IMR-90 (cell line): Measurements from ENCODE around the gene MAP2K5. TPM values are rescaled to one million over a fixed set of nuclear protein-coding genes. Genes with fewer than 3 reads are reported as not detected.

Experiments used
- ATAC-seq: fragments of 200-7000 bp; cut with Tn5 transposase; 2 replicates; pipeline ENCODE4 v1.9.1; 2020; ENCODE audit warnings: low read depth, mild to moderate bottlenecking, moderate library complexity
- BruUV-seq: library from RNA; stranded (reverse); fragments of 400-500 nt; replicated peaks from 2 replicates; lab custom pipeline; 2021; lab: Mats Ljungman, UMichigan
- CTCF ChIA-PET: fragments of 300-600 bp; formaldehyde crosslinking; extraction: SDS; loops from one replicate; lab custom pipeline; 2021; ENCODE audit warnings: antibody characterized with exemption; lab: Yijun Ruan, JAX
- POLR2A ChIA-PET: fragments of 300-600 bp; sonication (Branson Sonifier 250); formaldehyde crosslinking; loops from one replicate; lab custom pipeline; 2022; ENCODE audit warnings: antibody characterized with exemption; ENCODE audit not compliant: unreplicated experiment; lab: Charles Lee
- DNase-seq: peaks from one replicate; pipeline ENCODE4 v3.0.0; 2013
- H2AFZ ChIP-seq: replicated peaks from 2 replicates; pipeline ENCODE3; 2013; ENCODE audit warnings: low read length, mild to moderate bottlenecking; ENCODE audit not compliant: poor library complexity
- H2AK5ac ChIP-seq: 2 replicates; pipeline ENCODE4 v1.6.1; 2013; ENCODE audit warnings: low read depth, low read length, inconsistent platforms
- H2AK9ac ChIP-seq: replicated peaks from 2 replicates; pipeline ENCODE3; 2013; ENCODE audit warnings: mild to moderate bottlenecking, low read depth, low read length, moderate library complexity; ENCODE audit not compliant: poor library complexity
- H2BK120ac ChIP-seq: 2 replicates; pipeline ENCODE4 v1.6.1; 2013; ENCODE audit warnings: low read depth, low read length, inconsistent platforms
- H2BK15ac ChIP-seq: 3 replicates; pipeline ENCODE4 v1.6.1; 2013; ENCODE audit warnings: low read depth, low read length, inconsistent platforms
- H2BK20ac ChIP-seq: 2 replicates; pipeline ENCODE4 v1.6.1; 2013; ENCODE audit warnings: low read depth, mild to moderate bottlenecking, inconsistent platforms, low read length, moderate library complexity
- H2BK5ac ChIP-seq: 2 replicates; pipeline ENCODE4 v1.6.1; 2013; ENCODE audit warnings: mild to moderate bottlenecking, low read depth, low read length, inconsistent platforms; ENCODE audit not compliant: poor library complexity, severe bottlenecking
- H3K14ac ChIP-seq: replicated peaks from 2 replicates; pipeline ENCODE4 v1.6.1; 2013; ENCODE audit warnings: low read depth, low read length, inconsistent platforms
- H3K18ac ChIP-seq: 2 replicates; pipeline ENCODE4 v1.6.1; 2013; ENCODE audit warnings: low read depth, low read length, control low read depth
- H3K23ac ChIP-seq: 2 replicates; pipeline ENCODE4 v1.6.1; 2013; ENCODE audit warnings: low read depth, low read length, inconsistent platforms
- H3K27ac ChIP-seq: 2 replicates; pipeline ENCODE4 v1.5.1; 2013; ENCODE audit warnings: mild to moderate bottlenecking, control low read depth, low read length; ENCODE audit not compliant: insufficient read depth
- H3K27me3 ChIP-seq: 2 replicates; pipeline ENCODE4 v1.6.1; 2013; ENCODE audit warnings: low read length; ENCODE audit not compliant: control insufficient read depth, insufficient read depth
- H3K36me3 ChIP-seq: 2 replicates; pipeline ENCODE4 v1.6.1; 2013; ENCODE audit warnings: low read length, mixed read lengths; ENCODE audit not compliant: control insufficient read depth, insufficient read depth
- H3K4ac ChIP-seq: 2 replicates; pipeline ENCODE4 v1.6.1; 2013; ENCODE audit warnings: low read depth, low read length, inconsistent platforms
- H3K4me1 ChIP-seq: 2 replicates; pipeline ENCODE4 v1.6.1; 2013; ENCODE audit warnings: low read length, mixed read lengths; ENCODE audit not compliant: control insufficient read depth, insufficient read depth
- H3K4me2 ChIP-seq: 2 replicates; pipeline ENCODE4 v1.6.1; 2013; ENCODE audit warnings: low read depth, mild to moderate bottlenecking, control low read depth, low read length, moderate library complexity
- H3K4me3 ChIP-seq: 2 replicates; pipeline ENCODE4 v1.5.1; 2013; ENCODE audit warnings: low read depth, mild to moderate bottlenecking, control low read depth, low read length, moderate library complexity; ENCODE audit not compliant: insufficient read depth
- H3K56ac ChIP-seq: 2 replicates; pipeline ENCODE4 v1.6.1; 2013; ENCODE audit warnings: low read length, inconsistent platforms; ENCODE audit not compliant: insufficient read depth; ENCODE audit errors: extremely low read depth
- H3K79me1 ChIP-seq, 2 experiments: 2 replicates each; pipeline ENCODE4 v1.6.1; 2013; ENCODE audit warnings: low read length in 2 of 2, inconsistent platforms in 1 of 2, low read depth in 1 of 2
- H3K9ac ChIP-seq: 2 replicates; pipeline ENCODE4 v1.6.1; 2013; ENCODE audit warnings: low read depth, low read length, control low read depth
- H3K9me1 ChIP-seq: 2 replicates; pipeline ENCODE4 v1.6.1; 2013; ENCODE audit warnings: low read length, inconsistent platforms; ENCODE audit not compliant: insufficient read depth
- H3K9me3 ChIP-seq: 2 replicates; pipeline ENCODE4 v1.6.1; 2013; ENCODE audit warnings: low read length; ENCODE audit not compliant: control insufficient read depth, insufficient read depth
- H4K20me1 ChIP-seq: 2 replicates; pipeline ENCODE4 v1.6.1; 2013; ENCODE audit warnings: low read length, inconsistent platforms; ENCODE audit not compliant: insufficient read depth
- H4K5ac ChIP-seq: 2 replicates; pipeline ENCODE4 v1.6.1; 2013; ENCODE audit warnings: mild to moderate bottlenecking, low read depth, low read length, control low read depth
- H4K8ac ChIP-seq, 2 experiments: 2 replicates each; pipeline ENCODE4 v1.6.1; 2013; ENCODE audit warnings: low read depth in 2 of 2, low read length in 2 of 2, control low read depth in 1 of 2, inconsistent platforms in 1 of 2
- H4K91ac ChIP-seq: 2 replicates; pipeline ENCODE4 v1.6.1; 2013; ENCODE audit warnings: low read depth, low read length, inconsistent platforms; ENCODE audit not compliant: insufficient read depth
- BHLHE40 ChIP-seq: fragments of 150-350 bp; IDR thresholded peaks from 2 replicates; pipeline ENCODE4 v1.6.1; 2016; ENCODE audit warnings: mild to moderate bottlenecking, low read depth, low read length
- CEBPB ChIP-seq: IDR thresholded peaks from 2 replicates; pipeline ENCODE4 v1.6.1; 2012; ENCODE audit warnings: low read depth, low read length, improper control_type of control experiment
- CHD1 ChIP-seq: IDR thresholded peaks from 2 replicates; pipeline ENCODE4 v1.6.1; 2012; ENCODE audit warnings: low read depth, low read length, improper control_type of control experiment
- CTCF ChIP-seq: conservative IDR thresholded peaks from 2 replicates; pipeline ENCODE4 v1.5.1; 2012; ENCODE audit warnings: mild to moderate bottlenecking, low read depth, low read length, improper control_type of control experiment
- FOS ChIP-seq: fragments of 150-350 bp; IDR thresholded peaks from 2 replicates; pipeline ENCODE4 v1.6.1; 2016; ENCODE audit warnings: low read depth, low read length
- MAFK ChIP-seq: IDR thresholded peaks from 2 replicates; pipeline ENCODE4 v1.6.1; 2012; ENCODE audit warnings: low read depth, low read length, improper control_type of control experiment
- MAZ ChIP-seq: IDR thresholded peaks from 2 replicates; pipeline ENCODE4 v1.6.1; 2012; ENCODE audit warnings: low read depth, mild to moderate bottlenecking, low read length, improper control_type of control experiment, moderate library complexity, borderline replicate concordance
- MXI1 ChIP-seq: IDR thresholded peaks from 2 replicates; pipeline ENCODE4 v1.6.1; 2012; ENCODE audit warnings: low read depth, mild to moderate bottlenecking, low read length, moderate library complexity, borderline replicate concordance
- NFE2L2 ChIP-seq: fragments of 150-350 bp; IDR thresholded peaks from 2 replicates; pipeline ENCODE4 v1.6.1; 2016; ENCODE audit warnings: low read depth, mild to moderate bottlenecking, low read length
- POLR2A ChIP-seq: IDR thresholded peaks from 2 replicates; pipeline ENCODE4 v1.6.1; 2012; ENCODE audit warnings: mild to moderate bottlenecking, low read depth, low read length
- RAD21 ChIP-seq: IDR thresholded peaks from 2 replicates; pipeline ENCODE4 v1.6.1; 2012; ENCODE audit warnings: low read length, improper control_type of control experiment
- RCOR1 ChIP-seq: IDR thresholded peaks from 2 replicates; pipeline ENCODE4 v1.6.1; 2012; ENCODE audit warnings: mild to moderate bottlenecking, low read length, improper control_type of control experiment; ENCODE audit not compliant: insufficient replicate concordance
- RFX5 ChIP-seq: IDR thresholded peaks from 2 replicates; pipeline ENCODE4 v1.8.0; 2012; ENCODE audit warnings: low read depth, mild to moderate bottlenecking, low read length, moderate library complexity
- SMC3 ChIP-seq: fragments of 150-350 bp; IDR thresholded peaks from 2 replicates; pipeline ENCODE4 v1.6.1; 2016; ENCODE audit warnings: low read depth, mild to moderate bottlenecking, antibody characterized with exemption, low read length, moderate library complexity
- USF2 ChIP-seq: fragments of 150-350 bp; IDR thresholded peaks from 2 replicates; pipeline ENCODE4 v1.6.1; 2017; ENCODE audit warnings: mild to moderate bottlenecking, antibody characterized with exemption, low read length, low read depth
- WGBS, 2 experiments: methylation state at CpG; one replicate each; pipeline versions ENCODE4 v1.1.5 to v1.1.7; 2013; ENCODE audit warnings: missing lambda C conversion rate in 2 of 2; ENCODE audit not compliant: insufficient read length in 1 of 2; ENCODE audit errors: extremely low coverage in 2 of 2; 5-methylcytosine and 5-hydroxymethylcytosine counted together
- dilution Hi-C: fragments of 300-500 bp; cut with HindIII; formaldehyde crosslinking; loops from one replicate; pipeline ENCODE4 v1.14.3; 2018; ENCODE audit warnings: low sequenced_read_pairs; ENCODE audit not compliant: unreplicated experiment
- in situ Hi-C: fragments of 300-500 bp; cut with MboI; formaldehyde crosslinking; loops from 3 replicates; pipeline ENCODE4 v1.14.3; 2019; ENCODE audit warnings: low sequenced_read_pairs, inconsistent platforms, mixed read lengths
- intact Hi-C: fragments of 100-400 bp; cut with micrococcal nuclease; formaldehyde crosslinking; loops from 2 replicates; pipeline ENCODE4 v1.10.0; 2022
- polyA plus RNA-seq, 3 experiments: library from polyadenylated mRNA; depleted of rRNA; stranded (reverse); fragments of >200 nt; gene quantifications; 2 replicates each; pipeline ENCODE4 v1.2.3, GENCODE V29; 2012; ENCODE audit warnings: low replicate concordance in 1 of 3
- total RNA-seq: library from RNA; depleted of rRNA; stranded (reverse); fragments of >200 nt; gene quantifications from 2 replicates; pipeline ENCODE4 v1.2.3, GENCODE V29; 2012

The MAP2K5 gene
- total and polyA plus RNA-seq, 2 of the 4 experiments (the other 2 are of a cell fraction), result 1.6 to 6.1 TPM

GRCh38 chr15:67820122-67820991, 277.9 kb downstream of the MAP2K5 start:
- WGBS, 2 experiments, result 6% methylated on average over 27 of the region's 50 CpGs; no CpG with 5 or more reads in 1 of the 2 experiments
- BruUV-seq, result no TSS peak
- Histone ChIP-seq H3K14ac (no peak overlapping the region), H3K79me1 (no peaks in the 10 kb centered on the region; a peak in 1 of 4 replicates), H3K4me1 (no peaks in the 10 kb centered on the region), H3K9me3 (peaks cover 12% of the 10 kb centered on the region; the same call in 1 of the 2 replicates), H3K4me3 (no peak overlapping the region), H2BK20ac (no peak overlapping the region), H3K9ac (no peak overlapping the region), H3K4me2 (no peak overlapping the region), H2BK120ac (no peak overlapping the region), H2AK5ac (no peak overlapping the region), H4K91ac (no peak overlapping the region), H3K23ac (no peak overlapping the region), H3K27me3 (peaks cover 77% of the 10 kb centered on the region), H3K9me1 (no peaks in the 10 kb centered on the region; the same call in 1 of the 2 replicates), H3K36me3 (no peaks in the 10 kb centered on the region), H4K20me1 (peaks cover 19% of the 10 kb centered on the region), H4K8ac (no peak overlapping the region), H2AFZ (no peak overlapping the region), H3K18ac (no peak overlapping the region), H3K56ac (no peak overlapping the region), H2AK9ac (no peak overlapping the region), H2BK15ac (no peak overlapping the region), H3K27ac (no peak overlapping the region), H2BK5ac (no peak overlapping the region), H3K4ac (no peak overlapping the region), H4K5ac (no peak overlapping the region)
- ChIA-PET POLR2A (no interaction called here), CTCF (no interaction called here)
- intact Hi-C loops, result no loop called here
- DNase-seq (no peak), ATAC-seq (no peak)
- in situ Hi-C loops, result no loop called here
- dilution Hi-C loops, result no loop called here
- TF ChIP-seq CEBPB, result no peak
- no peak for TF ChIP-seq BHLHE40
- TF ChIP-seq CTCF, result no peak
- TF ChIP-seq RCOR1, result no peak
- no peak for TF ChIP-seq MAZ
- TF ChIP-seq FOS, result no peak
- no peak for TF ChIP-seq MXI1
- no peak for TF ChIP-seq SMC3
- TF ChIP-seq RFX5, result no peak
- no peak for TF ChIP-seq POLR2A
- TF ChIP-seq RAD21, result no peak
- TF ChIP-seq CHD1, result no peak
- no peak for TF ChIP-seq NFE2L2
- no peak for TF ChIP-seq USF2
- TF ChIP-seq MAFK, result no peak
